DMS114 treated with DMSO at 0.1 percent for 48 hours (cell line): ENCODE measurements around the gene TUT1.
A peak's percentile ranks its signal among the peaks of the same experiment; 100 is the strongest.
"Not testable (repeated sequence)": the region's sequence is repeated elsewhere in the genome, so short reads cannot be mapped to it uniquely, and the experiment has no call there.

Source experiments
- DNase-seq: peaks from one replicate; lab custom pipeline; 2025; ENCODE audit not compliant: unreplicated experiment; lab: John Stamatoyannopoulos, UW

TUT1 gene

GRCh38 chr11:62578541-62578940, 12.8 kb downstream of the TUT1 start:
- DNase-seq = no peak

DNA sequence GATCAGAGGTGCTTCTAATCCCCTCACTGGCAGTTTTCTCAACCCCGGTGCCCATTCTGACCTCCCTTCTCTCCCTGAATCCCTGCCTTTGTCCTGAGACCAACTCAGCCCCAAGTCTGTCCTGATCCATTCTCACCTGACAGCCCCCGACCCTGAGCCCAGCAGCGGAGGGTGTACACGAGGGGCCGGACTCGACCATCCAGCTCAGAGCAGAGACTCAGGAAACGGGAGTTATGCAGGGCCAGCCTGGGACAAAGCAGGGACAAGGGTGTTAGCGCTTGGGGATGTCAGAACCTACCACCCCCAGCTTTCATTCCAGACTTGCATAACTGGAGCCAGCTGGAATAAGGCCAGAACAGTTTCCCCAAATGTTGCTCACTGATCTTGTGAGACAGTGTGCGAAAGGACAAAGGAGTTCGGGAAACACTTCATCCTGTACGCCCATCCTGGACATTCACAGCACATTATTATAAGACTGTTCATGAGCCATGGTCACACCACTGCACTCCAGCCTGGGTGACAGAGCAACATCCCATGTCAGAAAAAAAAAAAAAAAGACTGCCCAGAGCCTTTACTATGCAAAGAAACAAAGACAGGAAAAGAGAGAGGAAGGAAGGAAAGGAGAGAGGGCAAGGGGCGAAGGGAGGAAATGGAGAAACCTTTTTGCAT, 14.1 kb downstream of the TUT1 start:
- no peak for DNase-seq

DNA sequence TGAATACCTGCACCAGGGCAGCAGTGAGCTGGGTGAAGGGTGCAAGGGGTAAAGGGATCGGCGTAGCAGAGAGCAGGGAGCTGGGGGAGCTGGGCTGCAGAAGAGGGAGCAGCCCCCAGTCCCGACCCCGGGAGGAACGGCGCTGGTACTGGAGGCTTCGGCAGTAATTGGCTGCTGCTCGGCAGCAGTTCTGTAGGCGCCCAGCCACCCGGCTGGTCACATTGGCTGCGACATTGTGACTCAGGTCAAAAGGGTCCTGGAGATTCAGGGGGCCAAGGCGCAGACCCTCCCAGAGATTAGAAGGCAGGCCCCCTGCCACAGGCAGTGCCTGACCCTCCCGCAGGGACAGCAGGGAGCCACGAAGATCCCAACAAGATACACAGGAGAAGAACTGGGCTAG, 15.5 kb downstream of the TUT1 start:
- no peak for DNase-seq

- no peak for DNase-seq
Measured at GRCh38 chr11:62575156-62575555, 16.2 kb downstream of the TUT1 start.

DNA sequence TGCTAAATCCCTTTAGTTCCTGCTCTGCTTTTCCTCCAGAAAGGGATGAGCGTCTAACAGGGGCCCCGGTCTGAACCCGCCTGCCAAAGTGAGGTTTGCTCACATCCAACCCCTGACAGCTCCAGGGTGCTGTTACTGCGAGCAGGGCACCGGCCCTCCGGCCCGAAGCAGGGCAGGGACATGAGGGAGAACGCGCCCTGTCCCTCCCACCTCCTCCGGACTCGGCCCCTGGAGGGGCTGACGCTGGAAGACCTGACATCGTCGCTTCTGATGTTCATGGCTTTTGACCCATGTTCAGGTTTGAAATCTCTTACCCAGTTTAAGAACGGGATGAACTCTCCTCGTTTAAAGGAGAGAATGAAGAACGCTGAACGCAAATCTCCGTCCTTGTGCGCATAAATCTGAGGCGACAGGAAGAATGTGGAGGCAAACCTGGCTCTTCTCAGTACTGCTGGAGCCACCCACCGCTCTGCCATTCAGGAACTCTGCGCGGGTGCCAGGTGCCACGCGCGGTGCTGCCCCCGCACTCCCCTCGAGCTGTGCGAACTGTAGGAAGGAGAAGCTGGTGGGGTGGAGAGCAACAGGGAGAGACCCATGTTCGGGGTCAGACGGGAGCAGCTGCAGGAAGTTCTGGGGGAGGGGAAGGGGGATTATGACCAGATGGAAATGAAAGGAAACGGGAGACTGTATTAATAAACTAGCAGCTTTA, 16.8 kb downstream of the TUT1 start:
- no peak for DNase-seq

DNA sequence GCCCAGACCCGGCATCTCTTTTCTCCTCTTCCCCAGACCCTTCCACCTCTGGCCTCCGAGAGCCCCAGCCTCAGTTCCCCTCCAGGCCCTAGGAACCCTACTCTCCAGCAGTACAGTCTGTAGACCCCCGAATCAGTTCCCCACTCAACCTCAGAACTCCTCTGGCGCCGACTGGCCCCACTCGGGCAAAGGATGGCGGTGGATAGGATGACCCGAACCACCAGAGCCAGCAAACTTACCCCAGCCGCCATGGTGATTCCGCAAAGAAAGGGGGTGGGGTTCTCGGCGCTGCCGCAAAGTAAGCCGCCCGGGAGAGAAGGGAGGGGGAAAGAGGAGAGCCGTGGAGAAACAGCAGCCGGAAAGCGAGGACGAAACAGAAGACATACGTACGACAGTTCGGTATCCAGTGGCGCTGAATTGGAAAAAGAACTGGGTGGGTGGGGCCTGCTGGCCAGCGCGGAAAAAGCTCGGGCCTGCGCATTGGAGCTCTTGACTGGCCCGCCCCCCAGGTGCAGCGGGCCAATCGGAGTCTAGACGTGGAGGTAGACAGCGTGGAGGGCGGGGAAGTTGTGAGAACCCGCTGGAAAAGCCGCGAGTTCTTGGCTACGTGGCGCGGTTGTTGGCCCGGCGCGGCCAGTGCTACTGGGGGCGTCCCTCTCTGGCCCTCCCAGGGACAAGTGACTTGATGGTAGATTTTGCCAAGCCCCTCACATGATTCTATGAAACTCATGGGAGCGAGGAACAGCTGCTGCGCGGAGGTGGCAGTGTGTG, 17.5 kb downstream of the TUT1 start, which contains the start of gene EEF1G:
TSS of gene EEF1G (minus strand) at position 300 of the 771 bp plus-strand sequence. CDS start at position 251, 49 bp downstream.
- DNase-seq = peak; percentile 100

DNA sequence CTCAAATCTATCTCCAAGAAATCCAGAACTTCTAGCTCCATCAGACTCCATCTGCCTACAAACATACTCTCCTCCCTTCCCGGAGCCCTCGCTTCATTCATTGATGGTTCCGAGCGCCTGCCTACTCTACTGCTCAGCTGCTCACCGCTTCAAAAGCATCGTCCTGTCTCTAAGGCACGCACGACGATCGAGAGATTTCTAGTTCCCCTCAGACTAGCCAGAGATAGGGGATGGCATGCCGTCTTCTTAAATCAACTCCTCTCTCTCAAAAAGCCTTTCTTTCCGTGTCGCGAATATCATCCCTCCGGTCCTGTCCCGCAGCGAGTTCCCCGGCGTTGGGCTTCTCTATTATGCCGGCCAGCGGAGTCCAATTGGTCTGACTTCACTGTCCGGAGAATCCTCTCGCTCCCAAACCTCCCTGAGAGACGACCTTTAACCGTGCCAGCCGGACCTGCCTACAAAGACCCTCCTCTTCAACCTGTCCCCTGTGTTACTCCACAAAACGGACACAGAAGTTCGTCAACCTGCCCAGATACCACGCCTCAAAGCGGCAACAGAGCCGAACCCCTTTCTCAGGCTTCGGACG, 18.2 kb downstream of the TUT1 start:
- no peak for DNase-seq

DNA sequence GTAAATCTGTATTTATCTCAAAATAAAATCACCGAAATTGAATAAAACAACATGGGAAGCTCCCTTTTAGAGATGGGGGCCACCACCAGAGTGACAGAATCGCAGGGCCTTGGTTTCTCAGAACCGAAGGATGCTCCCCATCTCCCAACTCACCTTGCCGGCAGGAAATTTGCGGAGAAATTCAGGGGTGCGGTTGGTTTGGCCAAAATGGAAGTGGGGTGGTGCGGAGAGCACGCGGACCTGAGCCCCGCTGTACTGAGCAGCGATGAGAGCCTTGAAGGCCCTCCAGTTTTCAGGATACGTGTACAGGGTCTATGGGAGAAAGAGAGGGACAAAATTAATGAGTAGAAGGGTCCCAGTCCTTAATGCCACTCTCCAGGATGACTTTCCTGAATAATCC, 18.9 kb downstream of the TUT1 start:
- DNase-seq = no peak

DNA sequence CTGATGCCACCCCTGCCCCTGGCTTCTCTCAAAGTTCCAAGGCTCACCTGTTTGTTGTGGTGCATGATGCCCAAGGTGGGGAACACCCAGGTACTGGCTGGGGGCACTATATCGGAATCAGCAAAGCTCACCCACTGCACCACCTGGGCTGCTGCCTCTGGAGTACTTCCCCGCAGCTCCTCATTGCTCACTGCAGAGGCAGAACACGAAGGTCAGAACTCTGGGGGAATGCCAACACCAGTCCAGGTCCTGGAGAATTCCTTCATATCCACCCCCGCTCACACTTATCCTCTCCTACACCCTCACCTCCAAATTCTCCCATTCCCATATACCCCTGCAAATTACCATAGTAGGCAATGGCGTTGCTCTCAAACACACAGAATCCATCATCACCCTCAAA, 19.8 kb downstream of the TUT1 start:
- DNase-seq = not testable (repeated sequence)

DNA sequence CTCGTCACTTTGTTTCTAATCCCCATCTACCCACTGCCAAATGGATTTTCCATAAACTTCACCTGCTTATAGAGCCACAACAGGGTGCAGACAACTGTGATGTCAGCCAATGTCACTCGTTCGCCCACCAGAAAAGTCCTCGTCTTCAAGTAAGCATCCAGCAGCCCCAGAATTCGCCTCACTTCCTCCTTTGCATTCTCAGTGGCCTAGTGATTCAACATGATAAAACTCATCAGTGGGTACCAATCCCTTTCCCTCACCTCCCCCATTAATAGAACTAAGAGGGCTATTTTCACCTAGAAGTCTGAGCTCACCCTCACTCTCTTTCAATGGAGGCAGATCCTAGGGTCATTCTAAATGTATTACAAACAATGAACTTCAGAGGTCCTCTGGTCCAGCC, 20.4 kb downstream of the TUT1 start:
- DNase-seq = not testable (repeated sequence)

DNA sequence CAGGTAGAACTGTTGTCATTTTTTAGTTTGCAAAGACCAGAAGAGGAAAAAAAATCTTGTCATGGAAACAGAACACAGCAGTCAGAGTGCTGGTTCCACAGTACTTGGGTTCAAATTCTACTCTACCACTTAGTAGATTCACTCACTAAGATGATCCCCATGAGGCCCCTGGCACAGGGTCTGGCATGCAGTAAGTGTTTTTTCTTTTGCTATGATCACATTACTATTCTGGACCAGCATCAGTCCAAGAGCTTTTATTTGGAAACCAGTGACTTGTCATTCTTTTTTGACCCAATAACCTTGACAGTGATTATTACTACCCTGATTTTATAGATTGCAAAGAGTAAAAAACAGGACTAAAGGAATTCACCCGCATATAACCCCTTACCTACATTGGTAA, 21.7 kb downstream of the TUT1 start:
- no peak for DNase-seq

DNA sequence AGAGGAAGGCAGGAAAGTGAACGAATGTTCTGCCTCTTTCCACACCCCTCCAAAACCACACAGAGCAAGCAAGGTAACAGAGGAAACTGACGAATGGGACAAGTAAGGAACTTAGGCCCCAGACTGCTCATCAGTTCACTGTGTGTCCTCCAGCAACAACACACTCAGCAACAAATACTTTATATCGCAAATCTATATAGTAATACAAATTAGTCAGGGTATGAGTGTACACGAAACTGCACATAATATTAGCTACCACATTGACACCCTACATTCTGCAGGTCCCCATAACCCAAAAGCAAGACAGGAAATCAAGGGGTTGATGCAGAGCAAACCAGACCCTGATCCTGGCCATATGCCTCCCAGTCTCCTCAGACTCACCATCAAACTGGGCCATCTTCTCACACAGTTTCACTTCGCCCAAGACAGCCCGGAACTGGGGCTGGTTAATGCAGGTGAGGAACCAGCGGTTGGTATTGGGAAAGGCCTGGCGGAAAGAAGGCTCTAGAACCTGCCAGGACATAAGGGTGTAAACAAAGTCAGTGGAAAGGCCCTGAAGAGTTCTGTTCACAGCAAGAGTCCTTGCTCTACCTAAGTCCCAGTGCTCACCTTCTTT, 24.2 kb downstream of the TUT1 start:
- no peak for DNase-seq

DNA sequence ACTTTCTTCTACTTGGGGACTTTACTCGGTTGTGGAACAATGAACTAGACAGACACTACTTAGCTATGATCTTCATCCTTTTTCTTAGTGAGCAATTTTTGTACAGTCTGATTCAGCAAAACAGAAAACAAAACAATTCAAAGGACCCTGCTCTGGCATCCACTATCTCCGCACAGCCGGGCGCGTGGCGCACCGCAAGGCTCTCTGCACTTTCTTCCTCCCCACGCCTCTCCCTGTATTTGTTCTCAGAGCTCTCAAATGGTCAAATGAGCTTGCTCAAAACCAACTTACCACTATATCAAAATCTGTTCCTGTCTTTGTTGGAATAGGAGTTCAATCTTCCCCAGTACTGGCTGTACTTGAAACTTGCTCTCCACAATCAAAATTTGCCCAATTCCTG, 25.1 kb downstream of the TUT1 start:
- DNase-seq = no peak

DNA sequence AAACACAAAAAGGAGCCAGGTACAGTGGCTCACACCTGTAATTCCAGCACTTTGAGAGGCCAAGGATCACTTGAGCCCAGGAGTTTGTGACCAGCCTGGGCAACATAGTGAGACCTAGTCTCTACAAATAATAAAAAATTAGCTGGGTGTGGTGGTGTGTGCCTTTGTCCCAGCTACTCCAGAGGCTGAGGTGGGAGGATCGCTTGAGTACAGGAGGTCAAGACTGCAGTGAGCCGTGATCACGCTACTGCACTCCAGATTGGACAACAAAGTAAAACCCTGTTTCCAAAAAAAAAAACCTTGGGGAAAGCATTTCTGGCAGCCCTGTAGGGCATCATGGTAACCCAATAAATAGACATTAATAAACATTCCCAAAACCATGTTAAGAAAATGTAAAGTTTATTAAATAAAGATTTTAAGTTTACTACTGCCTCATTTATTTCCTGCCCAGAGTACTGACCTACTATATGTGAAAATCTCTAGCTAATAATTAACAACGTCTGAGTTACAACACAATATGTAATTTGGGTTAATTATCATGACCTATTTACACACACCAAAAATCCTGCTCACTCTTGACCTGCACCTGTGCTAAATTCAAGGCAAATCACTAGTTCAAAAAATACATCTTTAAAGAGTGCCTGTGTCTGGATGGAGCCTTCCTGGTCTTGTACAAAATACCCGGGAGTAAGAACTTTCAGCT, 26.1 kb downstream of the TUT1 start:
- no peak for DNase-seq

DNA sequence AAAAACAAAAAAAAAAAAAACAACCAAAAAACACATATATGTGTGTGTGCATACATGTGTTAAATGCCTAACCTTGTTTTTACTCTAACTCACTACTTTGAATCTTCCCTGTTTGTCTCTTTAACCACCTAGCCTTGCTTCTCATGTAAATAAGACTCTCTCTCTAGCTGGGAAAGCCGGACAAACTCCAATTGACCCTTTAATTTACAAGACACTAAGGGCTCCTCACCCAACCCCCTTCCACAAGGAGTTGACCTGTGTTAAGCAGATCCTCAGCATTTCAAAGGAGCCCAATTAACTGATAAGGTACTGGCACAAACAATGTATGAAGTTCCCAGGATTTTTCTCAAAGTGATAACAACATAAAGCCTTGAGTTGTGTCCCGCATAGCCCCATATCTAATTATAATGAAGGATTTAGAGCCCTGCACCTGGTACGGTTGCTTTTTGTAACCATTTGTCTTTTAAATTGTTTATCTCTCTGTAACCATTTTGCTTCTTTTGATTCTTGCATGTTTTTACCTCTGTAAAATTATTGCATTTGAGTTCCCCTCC, 29.6 kb downstream of the TUT1 start:
- DNase-seq = not testable (repeated sequence)

DNA sequence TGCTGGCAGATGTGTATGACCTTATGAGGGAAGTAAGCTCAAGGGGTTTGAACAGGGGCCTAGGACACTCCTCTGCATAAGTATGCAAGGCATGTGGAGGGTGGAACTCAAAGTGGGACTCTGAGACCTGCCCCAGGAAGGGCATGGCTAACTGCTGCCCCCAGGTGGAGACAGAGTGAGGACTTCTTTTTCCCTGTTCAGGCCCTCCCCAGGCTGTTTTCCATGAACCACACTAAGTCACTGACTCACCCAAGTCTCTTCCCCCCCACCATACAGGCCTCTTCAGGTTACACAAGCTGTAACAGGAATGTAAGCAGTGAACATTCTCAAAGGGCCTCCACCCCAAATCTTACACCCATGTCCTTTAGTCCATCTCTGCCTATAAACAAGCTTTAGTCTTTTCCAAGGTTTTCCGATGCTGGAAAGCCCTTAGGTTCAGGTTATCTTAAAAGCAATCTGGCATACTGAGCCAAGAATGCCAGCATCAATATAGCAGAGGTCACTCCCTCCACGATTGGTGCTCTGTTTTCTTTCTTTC, 30.7 kb downstream of the TUT1 start:
- DNase-seq = peak; percentile 74

DNA sequence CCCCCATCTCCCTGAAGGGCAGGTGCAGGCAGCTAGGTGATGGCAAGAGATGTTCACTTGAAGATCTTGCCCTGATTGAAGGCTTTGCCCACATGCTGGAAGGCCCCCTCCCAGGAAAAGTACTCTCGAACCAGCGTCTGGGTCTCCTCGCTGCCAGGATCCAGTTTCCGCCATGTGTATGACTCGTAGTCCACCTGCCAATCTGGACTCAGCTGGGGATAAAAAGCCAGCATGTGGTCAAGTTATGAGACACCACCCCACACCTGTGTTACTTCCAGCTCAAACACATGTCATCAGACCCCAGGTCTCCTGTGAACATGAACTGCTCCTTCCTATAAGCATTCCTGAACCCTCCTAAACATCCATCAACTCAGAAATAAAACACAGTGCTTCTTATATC, 31.7 kb downstream of the TUT1 start:
- DNase-seq = not testable (repeated sequence)

- no peak for DNase-seq
Measured at GRCh38 chr11:62559204-62559603, 32.1 kb downstream of the TUT1 start.

DNA sequence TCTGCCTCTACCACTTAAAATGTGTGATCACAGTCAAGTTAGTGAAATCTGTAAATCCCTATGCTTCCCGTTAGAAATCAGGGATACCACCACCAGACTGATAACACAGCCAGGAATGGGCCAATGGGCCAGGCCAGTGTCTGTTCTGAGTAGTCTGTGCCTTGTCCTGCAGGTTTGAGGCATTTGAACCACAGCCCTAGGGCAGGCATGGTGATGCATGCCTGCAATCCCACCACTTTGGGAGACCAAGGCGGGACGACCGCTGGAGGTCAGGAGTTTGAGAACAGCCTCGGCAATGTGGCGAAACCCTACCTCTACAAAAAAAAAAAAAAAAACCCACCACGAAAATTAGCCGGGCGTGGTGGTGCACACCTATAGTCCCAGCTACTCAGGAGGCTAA, 32.7 kb downstream of the TUT1 start:
- DNase-seq = no peak
